NCI-H1048 (cell line): Measurements from ENCODE around the gene ZBTB38.

Experiments used
- DNase-seq: peaks from one replicate; lab custom pipeline; 2025; lab: John Stamatoyannopoulos, UW

The ZBTB38 gene

GRCh38 chr3:141337523-141337854 is 30.8 kb upstream of the ZBTB38 start:
- DNase-seq: no peak

- no peak for DNase-seq
These were observed 30.3 kb upstream of the ZBTB38 start for GRCh38 chr3:141337991-141338390.

- no peak for DNase-seq
These were observed 29.4 kb upstream of the ZBTB38 start for GRCh38 chr3:141338881-141339280.

GRCh38 chr3:141341536-141341935 is 26.8 kb upstream of the ZBTB38 start:
- DNase-seq: no peak

- no peak for DNase-seq
These were observed 25.9 kb upstream of the ZBTB38 start for GRCh38 chr3:141342386-141342785.

- no peak for DNase-seq
These were observed 25.2 kb upstream of the ZBTB38 start for GRCh38 chr3:141343077-141343476.

GRCh38 chr3:141343865-141344271 is 24.4 kb upstream of the ZBTB38 start:
- DNase-seq: no peak

- DNase-seq: no peak
These were observed 22.8 kb upstream of the ZBTB38 start for GRCh38 chr3:141345528-141345927.

GRCh38 chr3:141346007-141346406 is 22.3 kb upstream of the ZBTB38 start:
- DNase-seq: no peak

GRCh38 chr3:141346418-141346817 is 21.9 kb upstream of the ZBTB38 start:
- DNase-seq: no peak

GRCh38 chr3:141346839-141347238 is 21.5 kb upstream of the ZBTB38 start:
- no peak for DNase-seq

- DNase-seq: no peak
These were observed 19.5 kb upstream of the ZBTB38 start for GRCh38 chr3:141348837-141349236.

GRCh38 chr3:141349711-141350110 is 18.6 kb upstream of the ZBTB38 start:
- DNase-seq: no peak

- DNase-seq: no peak
These were observed 17.6 kb upstream of the ZBTB38 start for GRCh38 chr3:141350666-141351065.

GRCh38 chr3:141352262-141352984 is 15.9 kb upstream of the ZBTB38 start:
- no peak for DNase-seq

- no peak for DNase-seq
These were observed 14.4 kb upstream of the ZBTB38 start for GRCh38 chr3:141353652-141354495.

- no peak for DNase-seq
These were observed 13.8 kb upstream of the ZBTB38 start for GRCh38 chr3:141354517-141354916.

- DNase-seq: no peak
These were observed 13.1 kb upstream of the ZBTB38 start for GRCh38 chr3:141355242-141355641.

GRCh38 chr3:141356046-141356445 is 12.3 kb upstream of the ZBTB38 start:
- no peak for DNase-seq

GRCh38 chr3:141360888-141361598 is 7.3 kb upstream of the ZBTB38 start:
- no peak for DNase-seq

GRCh38 chr3:141362736-141363135 is 5.6 kb upstream of the ZBTB38 start:
- DNase-seq: no peak

GRCh38 chr3:141365201-141365600 is 3.1 kb upstream of the ZBTB38 start:
- DNase-seq: no peak
